AG09319 (cell line): ENCODE data around the gene CASP8.

Source experiments
- DNase-seq: peaks from one replicate; pipeline ENCODE4 v3.0.0-alpha.2; 2010; ENCODE audit warnings: low read depth; ENCODE audit errors: extremely low read depth
- TF ChIP-seq, protein P1 (sequence below): IDR thresholded peaks from 2 replicates; pipeline ENCODE4 v1.5.1; 2011; ENCODE audit warnings: low read depth, mild to moderate bottlenecking, inconsistent platforms, low read length, moderate library complexity

The CASP8 gene

DNA sequence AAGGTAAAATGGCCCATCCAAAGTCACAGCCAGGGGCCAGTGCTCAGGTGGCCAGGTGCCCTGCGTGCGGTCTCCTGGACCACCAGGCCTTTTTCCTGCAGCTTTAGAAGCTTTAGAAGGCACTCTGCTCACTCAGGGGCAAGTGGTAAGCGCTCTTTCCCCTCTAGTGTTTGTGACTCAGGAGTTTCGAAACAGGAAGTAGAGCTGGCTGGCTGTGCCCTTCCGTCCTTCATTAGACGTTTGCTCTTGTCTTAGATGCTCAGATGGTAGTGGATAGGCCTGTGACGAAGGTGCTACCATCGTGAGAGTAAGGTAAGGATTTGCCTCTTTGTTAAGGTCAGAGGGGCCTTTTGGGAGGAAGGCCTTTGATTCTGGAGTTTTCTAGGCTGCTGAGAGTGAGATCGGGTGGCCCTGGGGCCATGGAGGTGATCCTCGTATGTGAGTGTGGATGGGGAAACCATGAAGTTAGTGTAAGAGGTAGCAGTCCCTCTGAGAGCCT lies at the start of gene CASP8:
Gene CASP8 (plus strand): TSS at position 235 of the 499 bp plus-strand sequence. CDS start 5,951 bp downstream, outside the sequence.
- no peak for DNase-seq
- TF ChIP-seq, protein P1, sequence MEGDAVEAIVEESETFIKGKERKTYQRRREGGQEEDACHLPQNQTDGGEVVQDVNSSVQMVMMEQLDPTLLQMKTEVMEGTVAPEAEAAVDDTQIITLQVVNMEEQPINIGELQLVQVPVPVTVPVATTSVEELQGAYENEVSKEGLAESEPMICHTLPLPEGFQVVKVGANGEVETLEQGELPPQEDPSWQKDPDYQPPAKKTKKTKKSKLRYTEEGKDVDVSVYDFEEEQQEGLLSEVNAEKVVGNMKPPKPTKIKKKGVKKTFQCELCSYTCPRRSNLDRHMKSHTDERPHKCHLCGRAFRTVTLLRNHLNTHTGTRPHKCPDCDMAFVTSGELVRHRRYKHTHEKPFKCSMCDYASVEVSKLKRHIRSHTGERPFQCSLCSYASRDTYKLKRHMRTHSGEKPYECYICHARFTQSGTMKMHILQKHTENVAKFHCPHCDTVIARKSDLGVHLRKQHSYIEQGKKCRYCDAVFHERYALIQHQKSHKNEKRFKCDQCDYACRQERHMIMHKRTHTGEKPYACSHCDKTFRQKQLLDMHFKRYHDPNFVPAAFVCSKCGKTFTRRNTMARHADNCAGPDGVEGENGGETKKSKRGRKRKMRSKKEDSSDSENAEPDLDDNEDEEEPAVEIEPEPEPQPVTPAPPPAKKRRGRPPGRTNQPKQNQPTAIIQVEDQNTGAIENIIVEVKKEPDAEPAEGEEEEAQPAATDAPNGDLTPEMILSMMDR, result no peak

GRCh38 chr2:201215963-201216362 lies 44.4 kb upstream of the CASP8 start:
- TF ChIP-seq, protein P1, result no peak
- no peak for DNase-seq

GRCh38 chr2:201216918-201217317 lies 43.4 kb upstream of the CASP8 start:
- no peak for DNase-seq
- TF ChIP-seq, protein P1, result no peak

GRCh38 chr2:201218780-201219179 lies 41.6 kb upstream of the CASP8 start:
- TF ChIP-seq, protein P1, result no peak
- no peak for DNase-seq

DNA sequence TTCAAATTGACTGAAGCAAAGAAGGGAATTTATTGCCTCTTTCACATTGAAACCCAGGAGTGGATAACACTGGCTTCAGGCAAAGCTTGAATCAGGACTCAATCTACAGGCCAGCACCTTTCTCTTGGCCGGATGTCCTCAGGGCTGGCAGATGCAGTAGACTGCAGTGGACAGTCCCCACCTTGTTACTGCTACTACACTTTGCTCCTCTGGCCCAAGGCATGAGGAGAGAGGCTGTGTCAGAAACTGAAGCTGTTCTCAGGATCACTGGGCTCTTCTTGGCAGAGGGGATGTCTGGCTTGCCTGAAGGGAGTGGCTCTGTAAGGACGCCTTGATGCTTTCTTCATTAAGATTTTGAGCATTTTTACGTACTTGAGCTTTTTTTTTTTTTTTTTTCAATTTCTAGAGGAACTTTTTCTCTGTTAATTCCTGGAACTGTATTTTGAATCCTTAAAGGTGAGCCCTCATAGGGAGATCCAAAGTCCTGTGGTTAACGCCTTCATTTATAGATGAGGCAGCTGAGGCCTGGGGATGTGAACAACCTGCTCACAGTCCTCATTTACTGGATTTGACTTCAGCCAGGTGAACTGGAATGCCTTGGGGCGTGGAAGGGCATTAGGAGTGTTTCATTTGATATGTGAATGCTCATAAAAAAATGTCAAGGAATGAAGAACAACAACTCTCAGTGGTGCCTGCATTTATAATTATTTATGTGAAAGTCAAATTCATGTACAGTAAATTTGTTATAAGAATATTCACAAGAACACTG lies 40.8 kb upstream of the CASP8 start:
- TF ChIP-seq, protein P1, result no peak
- no peak for DNase-seq

- DNase-seq, result no peak
- TF ChIP-seq, protein P1, result no peak
These were observed 40.2 kb upstream of the CASP8 start for GRCh38 chr2:201220102-201220570.
